Measurements from ENCODE around the gene CNTNAP2. TPM values are rescaled to one million over a fixed set of nuclear protein-coding genes. Genes with fewer than 3 reads are reported as not detected.

CNTNAP2 gene
- total and polyA plus RNA-seq, 9 of the 15 experiments (the other 6 are each of a cell fraction or from before 2014, with no cell fraction given), result 0.04 to 0.62 (median 0.09) TPM; not detected in 4

GRCh38 chr7:147044941-147045340, 928.3 kb downstream of the CNTNAP2 start:
- ATAC-seq, result no peak
- Histone ChIP-seq H3K4me3 (no peak overlapping the region), H3K79me2 (ENCODE audit: control insufficient read depth, insufficient read depth, low read length) (no peaks in the 10 kb centered on the region), H3K27me3 (ENCODE audit: control insufficient read depth in 2 of 2, insufficient read depth in 2 of 2, low read length in 2 of 2) (no peaks in the 10 kb centered on the region), H3K9me1 (ENCODE audit: control insufficient read depth, insufficient read depth, low read length) (no peaks in the 10 kb centered on the region), H3K9me3 (replicated peaks; ENCODE audit: control insufficient read depth, insufficient read depth, low read depth, low read length) (no peaks in the 10 kb centered on the region), H3K36me3 (ENCODE audit: control insufficient read depth, insufficient read depth, low read length) (no peaks in the 10 kb centered on the region), H3K4me2 (ENCODE audit: insufficient read depth, low read length) (no peak overlapping the region), H2AFZ (ENCODE audit: low read depth, low read length) (no peak overlapping the region), H3K9ac (ENCODE audit: insufficient read depth in 1 of 2, low read depth in 2 of 2, low read length in 2 of 2) (no peak overlapping the region), H3K4me1 (replicated peaks in 1 of 2; ENCODE audit: control insufficient read depth in 2 of 2, insufficient read depth in 2 of 2, low read length in 2 of 2) (no peaks in the 10 kb centered on the region), H4K20me1 (replicated peaks; ENCODE audit: control insufficient read depth, insufficient read depth, low read length) (no peaks in the 10 kb centered on the region), H3K27ac (ENCODE audit: extremely low read depth, low read depth, low read length) (no peak overlapping the region)
- no TSS peak for BruUV-seq (replicated peaks)
- in situ Hi-C loops (cut with MboI) (no loop called here), intact Hi-C loops (cut with micrococcal nuclease) (no loop called here)
- DNase-seq (ENCODE audit: extremely low read depth in 1 of 4, low spot score in 3 of 4), result no peak
- 0% methylated on average over 6 of the region's 6 CpGs for WGBS (ENCODE audit: insufficient coverage, low coverage, missing lambda C conversion rate)
- FAIRE-seq, result no peak
- ChIA-PET POLR2A (no interaction called here), CTCF (ENCODE audit: low intra/inter-chr PET ratio) (no interaction called here)
- TF ChIP-seq ZHX1 (conservative IDR thresholded peaks at IDR 0.05; ENCODE audit: low read length) (no peak), GATAD2A (IDR thresholded peaks at IDR 0.05) (no peak), CREB3 (tag; conservative IDR thresholded peaks at IDR 0.05; ENCODE audit: low read depth) (no peak), ELK3 (CRISPR knock-in tag; IDR thresholded peaks at IDR 0.05) (no peak), NR2C2 (CRISPR knock-in tag; IDR thresholded peaks at IDR 0.05) (no peak), NR2C2 (tag; IDR thresholded peaks at IDR 0.05) (no peak), MAFK (IDR thresholded peaks at IDR 0.05; ENCODE audit: low read length) (no peak), RBM34 (IDR thresholded peaks at IDR 0.05; ENCODE audit: borderline replicate concordance, insufficient read depth, low read length) (no peak), ZNF407 (IDR thresholded peaks at IDR 0.05; ENCODE audit: low read depth) (no peak)
